Karpas-422 (cell line): ENCODE data around the gene WDR17. TPM values are rescaled to one million over a fixed set of nuclear protein-coding genes. Genes with fewer than 3 reads are reported as not detected.

ENCODE experiments used
- DNase-seq: peaks from one replicate; pipeline ENCODE4 v3.0.0-alpha.2; 2015
- H2AFZ ChIP-seq: fragments of 200-600 bp; sonication (generic); 2 replicates; pipeline ENCODE4 v1.6.1; 2014; ENCODE audit warnings: antibody characterized with exemption, low read length, mixed read lengths
- H3K27ac ChIP-seq: fragments of 200-600 bp; sonication (generic); 2 replicates; pipeline ENCODE4 v1.5.1; 2014; ENCODE audit warnings: mild to moderate bottlenecking, low read length, moderate library complexity
- H3K27me3 ChIP-seq: fragments of 200-600 bp; sonication (generic); 2 replicates; pipeline ENCODE4 v1.6.1; 2014; ENCODE audit warnings: low read length, mixed read lengths
- H3K36me3 ChIP-seq: fragments of 200-600 bp; sonication (generic); 2 replicates; pipeline ENCODE4 v1.6.1; 2014; ENCODE audit warnings: low read length, mixed read lengths; ENCODE audit not compliant: insufficient read depth
- H3K4me1 ChIP-seq: fragments of 200-600 bp; sonication (generic); 2 replicates; pipeline ENCODE4 v1.6.1; 2014; ENCODE audit warnings: mild to moderate bottlenecking, low read length, mixed read lengths
- H3K4me2 ChIP-seq: fragments of 200-600 bp; sonication (generic); 2 replicates; pipeline ENCODE4 v1.6.1; 2014; ENCODE audit warnings: low read length, low read depth, mild to moderate bottlenecking; ENCODE audit not compliant: poor library complexity, severe bottlenecking
- H3K4me3 ChIP-seq: fragments of 200-600 bp; sonication (generic); 2 replicates; pipeline ENCODE4 v1.5.1; 2014; ENCODE audit warnings: mild to moderate bottlenecking, antibody characterized with exemption, low read length, mixed read lengths
- H3K79me2 ChIP-seq: fragments of 200-600 bp; sonication (generic); 2 replicates; pipeline ENCODE4 v1.6.1; 2014; ENCODE audit warnings: mild to moderate bottlenecking, low read length, mixed read lengths
- H3K9ac ChIP-seq: fragments of 200-600 bp; sonication (generic); 2 replicates; pipeline ENCODE4 v1.6.0; 2014; ENCODE audit warnings: low read length
- H3K9me2 ChIP-seq: fragments of 200-600 bp; sonication (generic), shearing (Covaris generic); replicated peaks from 2 replicates; pipeline ENCODE4 v1.6.0; 2014; ENCODE audit warnings: mild to moderate bottlenecking, low read length, moderate library complexity; ENCODE audit not compliant: insufficient read depth
- H3K9me3 ChIP-seq: fragments of 300-700, 200-600 bp; sonication (generic); 2 replicates; pipeline ENCODE4 v1.6.1; 2014; ENCODE audit warnings: low read length, mixed read lengths
- H4K20me1 ChIP-seq: fragments of 200-600 bp; sonication (generic); 2 replicates; pipeline ENCODE4 v1.6.1; 2014; ENCODE audit warnings: mild to moderate bottlenecking, antibody characterized with exemption, low read length, low read depth; ENCODE audit not compliant: insufficient read depth
- total RNA-seq: library from RNA; depleted of rRNA; stranded (reverse); fragments of >200 nt; shearing (Covaris generic); gene quantifications from 2 replicates; pipeline ENCODE4 v1.2.3, GENCODE V29; 2014; ENCODE audit warnings: low replicate concordance

Gene WDR17
- total RNA-seq, 1 experiment from 2014 or later = 3.8 TPM

GRCh38 chr4:176188654-176189053 lies 123.0 kb downstream of the WDR17 start:
- Histone ChIP-seq H4K20me1 (no peaks in the 10 kb centered on the region), H2AFZ (no peak overlapping the region), H3K79me2 (no peaks in the 10 kb centered on the region), H3K4me3 (no peak overlapping the region), H3K4me1 (peaks cover 5% of the 10 kb centered on the region), H3K9me3 (no peaks in the 10 kb centered on the region), H3K36me3 (no peaks in the 10 kb centered on the region), H3K9ac (no peak overlapping the region), H3K9me2 (no peaks in the 10 kb centered on the region), H3K4me2 (peak overlapping the region; percentile 11), H3K27ac (no peak overlapping the region), H3K27me3 (no peaks in the 10 kb centered on the region)
- DNase-seq = no peak

- H3K9ac ChIP-seq = no peak overlapping the region
- H3K79me2 ChIP-seq = no peaks in the 10 kb centered on the region
- no peaks in the 10 kb centered on the region for H4K20me1 ChIP-seq
- peaks cover 8% of the 10 kb centered on the region for H3K4me1 ChIP-seq
- no peak overlapping the region for H3K4me3 ChIP-seq
- no peaks in the 10 kb centered on the region for H3K36me3 ChIP-seq
- no peaks in the 10 kb centered on the region for H3K9me2 ChIP-seq
- no peak overlapping the region for H2AFZ ChIP-seq
- DNase-seq = no peak
- no peaks in the 10 kb centered on the region for H3K9me3 ChIP-seq
- H3K27me3 ChIP-seq = no peaks in the 10 kb centered on the region
- no peak overlapping the region for H3K4me2 ChIP-seq
- no peak overlapping the region for H3K27ac ChIP-seq
Measured at GRCh38 chr4:176189891-176190795, 124.5 kb downstream of the WDR17 start.

- Histone ChIP-seq H3K9me3 (no peaks in the 10 kb centered on the region), H3K9ac (no peak overlapping the region), H3K4me3 (no peak overlapping the region), H4K20me1 (no peaks in the 10 kb centered on the region), H3K36me3 (no peaks in the 10 kb centered on the region), H3K27ac (no peak overlapping the region), H3K4me2 (no peak overlapping the region), H3K27me3 (no peaks in the 10 kb centered on the region), H3K9me2 (no peaks in the 10 kb centered on the region), H3K79me2 (no peaks in the 10 kb centered on the region), H3K4me1 (peaks cover 13% of the 10 kb centered on the region), H2AFZ (no peak overlapping the region)
- no peak for DNase-seq
Measured at GRCh38 chr4:176191974-176192373, 126.3 kb downstream of the WDR17 start.

- Histone ChIP-seq H2AFZ (no peak overlapping the region), H3K36me3 (no peaks in the 10 kb centered on the region), H3K79me2 (no peaks in the 10 kb centered on the region), H4K20me1 (no peaks in the 10 kb centered on the region), H3K9me2 (no peaks in the 10 kb centered on the region), H3K27me3 (no peaks in the 10 kb centered on the region), H3K27ac (no peak overlapping the region), H3K4me2 (no peak overlapping the region), H3K4me1 (peaks cover 13% of the 10 kb centered on the region), H3K9me3 (no peaks in the 10 kb centered on the region), H3K4me3 (no peak overlapping the region), H3K9ac (no peak overlapping the region)
- DNase-seq = no peak
Measured at GRCh38 chr4:176193126-176193525, 127.5 kb downstream of the WDR17 start.

- Histone ChIP-seq H3K4me1 (peaks cover 10% of the 10 kb centered on the region), H3K4me2 (no peak overlapping the region), H3K9me2 (no peaks in the 10 kb centered on the region), H4K20me1 (no peaks in the 10 kb centered on the region), H3K27ac (no peak overlapping the region), H3K27me3 (no peaks in the 10 kb centered on the region), H2AFZ (no peak overlapping the region), H3K79me2 (no peaks in the 10 kb centered on the region), H3K9me3 (no peaks in the 10 kb centered on the region), H3K4me3 (no peak overlapping the region), H3K36me3 (no peaks in the 10 kb centered on the region), H3K9ac (no peak overlapping the region)
- DNase-seq = no peak
Measured at GRCh38 chr4:176193938-176194337, 128.3 kb downstream of the WDR17 start.

GRCh38 chr4:176195184-176195978 lies 129.7 kb downstream of the WDR17 start, which contains the start of gene SPATA4:
SPATA4 (minus strand) TSS chr4:176195585; CDS start chr4:176195562, 23 bp downstream.
- Histone ChIP-seq H4K20me1 (no peaks in the 10 kb centered on the region), H3K27me3 (no peaks in the 10 kb centered on the region), H2AFZ (peak within 1 kb of the TSS; percentile 84), H3K4me1 (peaks cover 9% of the 10 kb centered on the region), H3K4me2 (peak within 1 kb of the TSS; percentile 75), H3K4me3 (peak within 1 kb of the TSS; percentile 66), H3K79me2 (no peaks in the 10 kb centered on the region), H3K27ac (peak within 1 kb of the TSS; percentile 73), H3K9me2 (no peaks in the 10 kb centered on the region), H3K36me3 (no peaks in the 10 kb centered on the region), H3K9me3 (no peaks in the 10 kb centered on the region), H3K9ac (peak within 1 kb of the TSS; percentile 61)
- peak; percentile 94 for DNase-seq

- Histone ChIP-seq H3K79me2 (no peaks in the 10 kb centered on the region), H3K27ac (no peak overlapping the region), H2AFZ (no peak overlapping the region), H3K27me3 (no peaks in the 10 kb centered on the region), H3K4me2 (no peak overlapping the region), H3K36me3 (no peaks in the 10 kb centered on the region), H3K9me3 (no peaks in the 10 kb centered on the region), H3K4me3 (no peak overlapping the region), H4K20me1 (no peaks in the 10 kb centered on the region), H3K9me2 (no peaks in the 10 kb centered on the region), H3K4me1 (peaks cover 9% of the 10 kb centered on the region), H3K9ac (no peak overlapping the region)
- no peak for DNase-seq
Measured at GRCh38 chr4:176198316-176198903, 132.8 kb downstream of the WDR17 start.

GRCh38 chr4:176205299-176205698 lies 139.7 kb downstream of the WDR17 start:
- DNase-seq = no peak

More at GRCh38 chr4:176205299-176205698, 139.7 kb downstream of the WDR17 start:
- H3K9me2 ChIP-seq = no peaks in the 10 kb centered on the region
- no peaks in the 10 kb centered on the region for H3K79me2 ChIP-seq
- no peak overlapping the region for H3K4me3 ChIP-seq
- H3K4me1 ChIP-seq = peaks cover 26% of the 10 kb centered on the region
- H3K9me3 ChIP-seq = no peaks in the 10 kb centered on the region
- H4K20me1 ChIP-seq = no peaks in the 10 kb centered on the region
- H3K36me3 ChIP-seq = no peaks in the 10 kb centered on the region
- no peaks in the 10 kb centered on the region for H3K27me3 ChIP-seq
- H3K4me2 ChIP-seq = no peak overlapping the region
- no peak overlapping the region for H2AFZ ChIP-seq
- no peak overlapping the region for H3K9ac ChIP-seq
- H3K27ac ChIP-seq = no peak overlapping the region
